Ecto neural progenitor cell (in vitro differentiated cells): ENCODE measurements around the gene PSMC2.

Experiments used
- DNase-seq: peaks from one replicate; pipeline ENCODE4 v3.0.0-alpha.2; 2018; ENCODE audit warnings: low spot score

Gene PSMC2

DNA sequence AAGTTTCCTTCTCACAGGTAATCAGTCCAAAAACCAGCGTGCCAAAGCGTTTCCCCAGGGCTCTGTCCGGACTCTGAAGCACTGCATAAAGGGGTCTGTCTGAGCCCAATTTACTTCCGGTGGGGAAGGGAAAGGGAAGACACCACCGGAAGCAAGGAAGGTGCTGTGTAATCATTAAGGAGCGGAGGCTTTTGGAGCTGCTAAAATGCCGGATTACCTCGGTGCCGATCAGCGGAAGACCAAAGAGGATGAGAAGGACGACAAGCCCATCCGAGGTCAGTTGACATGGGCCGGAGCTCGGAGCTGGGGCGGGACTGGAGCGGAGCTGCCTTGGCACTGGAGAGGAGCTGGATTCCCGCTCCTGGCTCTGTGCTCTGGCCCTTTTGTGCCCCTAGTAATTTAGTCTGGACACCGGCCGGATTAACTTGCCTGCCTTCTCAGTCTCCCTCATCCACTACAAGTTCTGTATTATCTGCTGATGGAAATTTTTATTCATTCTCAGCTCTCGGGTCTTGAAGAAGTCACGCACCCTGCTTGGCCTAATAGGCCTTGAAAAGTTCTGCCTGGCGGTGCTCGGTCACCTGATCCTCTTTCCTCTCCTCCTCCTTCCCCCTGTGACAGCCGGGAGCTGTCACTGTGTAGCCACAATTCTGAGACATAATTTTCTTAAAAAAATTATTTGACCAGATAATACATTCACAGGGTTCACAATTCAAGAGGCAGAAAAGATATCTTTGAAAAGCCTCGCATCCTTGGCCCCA is at the start of gene PSMC2:
Gene PSMC2 (plus strand): TSS at position 137 of the 761 bp plus-strand sequence. CDS start 69 bp downstream, at position 206.
- DNase-seq: peak; percentile 78

DNA sequence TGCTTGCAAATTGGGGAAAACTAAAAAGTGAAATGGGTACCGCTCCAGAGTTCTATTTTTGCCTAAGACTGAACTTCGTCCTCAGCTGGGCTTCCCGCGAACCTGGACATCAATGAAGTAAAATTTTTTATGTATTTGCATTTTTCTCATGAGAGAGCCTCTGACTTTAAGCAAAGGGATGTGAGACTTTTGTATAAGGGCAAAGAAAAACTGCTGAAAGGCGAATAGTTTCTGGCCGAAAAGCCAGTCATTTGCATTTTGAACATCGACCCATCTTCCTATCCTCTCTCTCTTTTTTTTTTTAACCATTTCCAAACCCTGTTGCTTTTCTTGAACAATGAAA is 49.6 kb upstream of the PSMC2 start:
- no peak for DNase-seq

DNA sequence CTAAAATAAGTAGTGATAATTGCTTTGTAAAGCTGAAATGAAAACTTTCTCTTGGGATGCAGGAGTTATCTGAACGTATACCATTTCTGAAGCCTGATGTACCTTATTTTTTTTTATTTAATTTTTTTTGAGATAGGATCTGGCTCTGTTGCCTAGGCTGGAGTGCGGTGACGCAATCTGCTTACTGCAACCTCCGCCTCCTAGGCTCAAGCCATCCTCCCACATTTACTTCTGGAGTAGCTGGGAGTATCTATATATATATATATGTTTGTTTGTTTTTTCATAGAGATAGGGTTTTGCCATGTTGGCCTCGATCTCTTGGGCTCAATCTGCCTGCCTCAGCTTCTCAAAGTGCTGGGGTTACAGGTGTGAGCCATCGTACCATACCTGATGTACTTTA is 47.8 kb upstream of the PSMC2 start:
- no peak for DNase-seq

DNA sequence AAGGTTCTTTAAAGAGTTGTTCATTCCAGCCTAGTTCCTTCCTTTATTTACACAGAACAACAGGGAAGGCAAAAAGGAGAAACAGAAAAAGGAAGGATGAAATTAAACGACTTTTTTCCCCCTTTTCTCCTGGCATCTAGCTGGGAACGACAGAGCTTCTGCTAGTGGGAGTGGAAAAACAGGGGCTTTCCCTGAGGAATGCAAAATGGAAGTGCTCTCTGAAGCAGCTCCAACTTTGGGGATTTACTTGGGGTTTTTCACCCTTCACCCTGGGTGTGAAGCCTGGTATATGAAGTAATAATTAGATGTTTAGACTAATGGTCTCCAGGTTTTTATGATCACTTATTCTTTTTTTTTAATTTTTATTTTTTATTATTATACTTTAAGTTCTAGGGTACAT is 46.0 kb upstream of the PSMC2 start:
- DNase-seq: no peak

DNA sequence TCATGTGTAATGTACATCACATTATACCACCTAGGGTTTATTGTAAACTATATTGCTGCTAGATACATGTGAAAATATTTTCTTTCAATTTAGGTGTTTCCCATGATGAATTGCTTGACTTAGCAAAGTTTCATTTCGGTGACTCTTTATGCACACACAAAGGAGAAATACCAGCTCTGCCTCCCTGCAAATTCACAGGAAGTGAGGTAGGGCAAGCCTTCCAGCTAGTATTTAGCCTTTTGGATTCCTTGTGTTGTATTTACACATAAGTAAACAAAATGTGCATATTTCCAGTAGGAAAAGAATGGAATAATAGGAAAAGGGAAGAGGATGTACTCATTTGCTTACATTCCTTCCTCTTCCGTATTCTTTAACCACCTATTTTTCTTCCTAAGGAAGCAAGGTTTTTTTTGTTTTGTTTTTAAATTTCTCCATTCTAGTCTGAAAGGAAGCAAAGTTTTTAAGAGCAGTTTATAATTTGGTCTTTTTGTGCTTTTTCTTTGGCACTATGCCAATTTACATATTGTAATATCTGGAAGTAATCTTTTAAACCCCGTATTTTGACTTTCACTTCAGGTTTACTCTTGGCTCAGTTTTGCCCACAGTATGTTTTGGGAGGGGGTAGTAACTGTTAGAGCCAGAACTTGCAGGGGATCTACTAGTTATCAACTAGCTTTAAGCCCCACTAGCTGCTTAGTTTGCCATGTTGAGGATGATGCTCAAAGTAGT is 39.8 kb upstream of the PSMC2 start:
- DNase-seq: no peak

DNA sequence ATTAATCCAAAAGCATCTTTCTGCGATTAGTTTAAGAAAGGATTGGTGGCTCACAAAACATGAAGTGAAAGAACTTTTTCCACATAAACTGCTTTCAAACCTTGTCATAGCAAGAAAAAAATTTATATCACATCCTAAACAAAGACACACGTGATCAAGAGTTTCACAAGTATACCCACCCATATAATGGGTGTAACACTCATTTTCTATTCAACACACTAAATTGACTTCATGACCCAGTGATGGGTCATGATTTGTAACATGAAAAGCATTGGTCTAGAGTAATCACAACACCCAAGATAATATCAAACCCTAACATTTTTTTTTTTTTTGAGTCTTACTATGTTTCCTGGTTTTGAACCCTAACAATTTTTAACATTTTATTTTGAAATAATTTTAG is 32.6 kb upstream of the PSMC2 start:
- DNase-seq: no peak

DNA sequence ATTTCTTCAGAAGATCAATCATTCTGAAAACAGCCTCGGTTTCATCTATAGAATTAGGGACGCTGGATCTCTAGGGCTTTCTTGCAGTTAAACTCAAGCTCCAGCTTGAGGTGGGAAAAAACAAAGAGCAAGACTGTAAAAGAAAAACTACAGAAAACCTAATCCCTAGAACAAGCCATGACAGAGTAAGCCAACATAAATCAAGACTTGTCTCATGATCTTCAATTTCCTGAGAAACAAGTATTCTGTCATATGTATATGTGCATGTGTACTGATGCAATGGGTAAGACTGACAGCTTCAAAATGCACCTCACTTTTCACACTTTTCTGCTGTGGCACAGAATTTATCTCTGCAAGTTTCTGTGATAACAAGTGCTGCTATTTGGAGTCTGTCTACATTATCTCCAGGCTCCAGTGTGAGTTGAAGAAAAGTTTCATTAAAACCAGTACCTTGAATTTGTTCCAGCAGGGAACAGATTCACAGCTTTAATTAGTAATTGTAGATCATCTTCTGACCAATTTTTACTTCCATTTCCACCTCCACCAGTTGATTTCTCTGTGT is 31.0 kb upstream of the PSMC2 start:
- DNase-seq: no peak

DNA sequence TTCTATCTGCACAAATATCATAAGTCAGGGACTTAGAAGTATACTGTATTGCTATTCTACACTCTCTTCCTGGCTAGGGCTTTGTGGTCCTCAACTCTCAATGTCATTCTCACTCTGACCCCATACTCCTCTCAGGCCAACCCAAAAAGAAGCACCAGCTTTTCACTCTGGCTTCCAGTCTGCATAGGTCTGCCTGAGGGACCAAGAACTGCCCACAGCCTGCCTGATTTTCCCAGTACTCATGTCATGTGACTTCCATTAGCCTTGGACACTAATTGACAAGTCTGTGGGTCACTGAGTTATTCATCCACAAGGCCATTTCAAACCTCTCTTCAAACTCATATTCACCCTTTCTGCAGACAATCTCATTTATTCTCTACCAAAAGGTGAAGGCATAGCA is 30.4 kb upstream of the PSMC2 start:
- DNase-seq: no peak

DNA sequence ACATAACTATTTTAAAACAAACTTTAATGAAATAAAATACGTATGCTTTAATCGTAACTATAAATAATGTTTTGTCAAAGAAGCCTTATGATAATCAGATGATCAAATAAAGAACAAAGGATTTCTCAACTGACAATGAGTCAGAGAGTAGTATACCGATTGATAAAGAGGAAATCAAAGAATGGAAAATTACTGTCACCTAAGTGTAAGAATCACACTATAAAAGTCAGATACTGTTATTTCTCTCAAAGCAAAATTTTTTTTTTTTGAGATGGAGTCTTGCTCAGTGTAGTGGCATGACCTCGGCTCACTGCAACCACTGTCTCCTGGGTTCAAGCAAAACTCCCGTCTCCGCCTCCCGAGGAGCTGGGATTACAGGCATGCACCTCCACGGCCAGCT is 21.7 kb upstream of the PSMC2 start:
- DNase-seq: no peak

DNA sequence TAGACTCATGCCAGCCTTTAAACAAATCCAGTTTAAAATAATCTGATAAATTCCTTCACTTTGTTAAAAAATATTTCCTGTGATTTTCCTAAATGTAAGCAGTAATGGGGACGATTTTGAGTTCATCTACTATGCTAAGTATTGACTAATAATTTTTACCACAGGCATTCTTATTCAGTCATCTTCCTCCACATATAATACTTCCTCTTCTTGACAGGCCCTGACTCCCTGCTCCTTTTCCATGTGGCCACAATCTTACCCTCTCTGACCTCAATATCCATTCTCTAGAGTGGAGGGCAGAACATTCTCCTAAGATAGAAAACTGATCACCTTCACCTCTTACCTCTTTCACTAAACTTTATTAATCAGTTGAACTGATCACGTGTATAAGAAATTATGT is 10.7 kb upstream of the PSMC2 start:
- DNase-seq: no peak

DNA sequence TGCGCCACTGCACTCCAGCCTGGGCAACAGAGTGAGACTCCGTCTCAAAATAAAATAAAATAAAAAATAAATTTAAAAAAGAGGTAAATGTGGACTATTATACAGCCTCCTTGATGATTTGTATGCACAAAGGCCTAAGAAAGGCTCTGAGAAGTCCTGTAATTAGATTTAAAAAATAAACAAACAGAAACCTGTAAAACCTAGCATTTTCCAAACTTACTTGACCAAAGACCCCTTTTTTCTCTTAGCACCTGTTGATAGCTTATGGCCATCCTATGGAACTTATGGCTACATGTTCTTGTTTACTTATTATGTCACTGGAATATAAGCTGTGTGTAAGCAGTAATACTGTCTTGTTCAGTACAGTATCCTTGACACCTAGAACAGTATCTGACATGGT is 8.6 kb upstream of the PSMC2 start:
- DNase-seq: no peak

DNA sequence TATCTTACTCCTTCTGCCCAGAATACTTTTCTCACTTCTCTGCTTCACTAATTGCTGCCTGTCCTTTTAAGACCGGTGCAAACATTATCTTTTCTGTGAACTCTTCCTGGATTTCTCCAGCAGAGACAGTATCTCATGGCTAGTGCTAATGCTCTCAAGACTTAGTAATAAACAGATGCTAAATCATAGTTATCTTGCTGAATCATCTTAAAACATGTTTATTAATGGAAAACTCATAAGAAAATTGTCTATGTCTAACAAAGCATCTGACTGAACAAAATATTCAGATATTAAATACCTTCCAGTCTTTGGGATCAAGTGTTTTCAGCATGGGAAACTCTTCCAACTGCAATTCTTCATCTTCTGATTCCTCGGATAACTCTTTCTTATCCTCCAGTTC is 6.0 kb upstream of the PSMC2 start:
- DNase-seq: no peak

DNA sequence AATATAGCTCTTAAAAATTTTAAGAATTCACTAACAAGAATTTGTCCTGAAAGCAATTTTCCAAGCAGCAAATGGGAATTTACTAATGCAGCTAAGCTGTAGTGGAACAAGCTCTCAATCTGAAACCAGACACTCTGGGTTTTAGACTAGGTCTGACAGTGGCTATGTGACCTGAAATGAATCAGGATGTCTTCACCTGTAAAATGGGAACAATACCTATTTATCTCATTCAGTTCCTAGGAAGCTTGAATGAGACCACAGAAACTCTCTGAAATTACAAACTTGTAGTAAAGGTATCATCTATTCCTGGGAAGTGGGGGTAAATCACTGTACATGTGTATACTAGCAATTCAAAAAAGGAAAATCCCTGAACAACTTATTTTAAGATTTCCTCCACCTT is 4.1 kb upstream of the PSMC2 start:
- no peak for DNase-seq

DNA sequence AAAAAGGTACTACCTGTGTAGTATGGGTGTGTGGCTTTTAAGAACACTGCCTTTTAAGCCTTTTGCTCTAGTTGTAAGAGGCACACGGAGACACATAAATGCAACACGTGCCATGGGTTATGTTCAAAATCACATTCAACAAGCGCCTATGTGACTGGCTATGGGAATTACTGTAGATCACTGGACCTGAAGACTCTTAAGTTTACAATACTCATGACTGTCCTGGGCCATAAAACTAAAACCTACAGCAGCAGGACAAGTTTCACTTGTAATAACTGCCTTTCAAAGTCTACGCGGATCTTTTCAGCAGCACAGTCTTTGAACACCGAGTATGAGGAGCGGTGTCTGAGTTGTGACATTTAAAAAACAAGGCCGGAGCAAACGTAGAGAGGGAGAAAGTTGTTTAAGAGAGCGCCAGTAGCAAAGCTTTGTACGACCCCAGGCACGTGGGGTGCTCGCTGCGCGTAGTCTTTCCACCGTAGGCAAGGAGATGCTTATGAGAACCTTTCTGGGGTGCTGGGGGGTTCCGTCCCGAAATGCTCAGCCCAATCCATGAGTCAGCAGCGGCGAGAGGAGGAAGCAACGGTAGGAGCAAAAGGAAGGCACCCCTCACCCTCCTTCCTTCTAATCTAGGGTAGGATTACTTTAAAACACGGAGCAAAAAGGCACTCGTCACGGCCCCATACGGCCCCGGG is 3.5 kb upstream of the PSMC2 start:
- DNase-seq: no peak

DNA sequence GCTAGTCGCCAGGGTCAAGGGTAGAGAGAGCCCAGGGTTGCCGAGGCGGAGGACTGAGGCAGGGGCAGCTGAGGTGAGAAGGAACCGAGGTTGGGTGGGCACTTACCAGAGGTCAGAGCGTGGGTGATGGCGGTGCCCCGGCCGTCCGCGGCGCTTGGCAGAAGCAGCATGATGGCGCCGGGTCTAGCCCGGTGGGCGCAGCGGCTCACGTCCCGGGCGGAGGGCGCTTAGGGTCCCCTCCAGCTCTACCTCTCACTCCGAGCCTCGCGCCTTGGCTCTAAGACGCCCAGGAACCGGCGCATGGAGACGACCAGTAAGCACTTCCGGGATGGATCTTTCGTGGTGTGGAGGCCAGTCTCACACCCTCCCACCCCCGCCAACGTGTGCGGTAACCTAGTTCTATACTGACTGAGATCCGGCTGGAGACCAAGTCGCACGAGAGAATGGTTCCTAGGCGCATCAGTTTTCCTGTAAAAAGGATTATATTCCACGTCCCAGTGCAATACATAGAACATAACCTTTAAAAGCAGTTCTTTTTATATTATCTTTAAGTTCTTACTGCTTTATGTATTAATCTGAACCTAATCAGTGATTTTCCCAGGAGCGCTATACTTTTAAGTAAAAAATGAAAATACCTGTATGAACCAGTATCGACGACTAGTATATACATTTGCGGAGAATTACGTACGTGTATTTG is 2.8 kb upstream of the PSMC2 start, which contains the start of gene DNAJC2:
Gene DNAJC2 (minus strand): TSS at position 315 of the 697 bp plus-strand sequence. CDS start 145 bp downstream, at position 170.
- DNase-seq: peak; percentile 88

DNA sequence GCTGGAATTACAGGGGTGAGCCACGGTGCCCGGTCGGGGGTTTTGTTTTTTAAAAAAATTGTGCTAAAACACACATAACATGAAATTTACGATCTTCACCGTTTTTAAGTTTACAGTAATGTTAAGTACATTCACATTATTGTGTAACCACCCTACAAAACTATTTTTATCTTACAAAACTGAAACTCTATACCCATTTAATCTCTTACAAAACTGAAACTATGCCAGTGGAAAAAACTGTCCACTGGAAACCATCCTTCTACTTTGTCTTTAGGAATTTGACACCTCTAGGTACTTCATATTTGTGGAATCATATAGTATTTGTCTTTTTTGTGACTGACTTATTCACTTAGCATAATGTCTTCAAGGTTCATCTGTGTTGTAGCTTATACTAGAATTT is 1.0 kb upstream of the PSMC2 start:
- no peak for DNase-seq

DNA sequence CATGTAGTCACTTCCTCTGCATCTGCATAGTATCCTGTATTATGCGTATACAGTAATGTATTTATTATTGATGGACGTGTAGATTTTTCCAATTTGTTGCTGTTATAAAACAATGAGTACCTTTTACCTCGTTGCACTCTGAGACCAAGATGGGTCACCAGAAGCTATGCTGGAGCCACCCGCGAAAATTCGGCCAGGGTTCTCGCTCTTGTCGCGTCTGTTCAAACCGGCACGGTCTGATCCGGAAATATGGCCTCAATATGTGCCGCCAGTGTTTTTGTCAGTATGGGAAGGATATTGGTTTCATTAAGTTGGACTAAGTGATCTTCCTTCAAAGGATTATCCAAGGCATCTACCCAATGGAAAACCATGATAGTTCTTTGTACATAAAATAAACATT is 1.0 kb downstream of the PSMC2 start:
- DNase-seq: no peak

DNA sequence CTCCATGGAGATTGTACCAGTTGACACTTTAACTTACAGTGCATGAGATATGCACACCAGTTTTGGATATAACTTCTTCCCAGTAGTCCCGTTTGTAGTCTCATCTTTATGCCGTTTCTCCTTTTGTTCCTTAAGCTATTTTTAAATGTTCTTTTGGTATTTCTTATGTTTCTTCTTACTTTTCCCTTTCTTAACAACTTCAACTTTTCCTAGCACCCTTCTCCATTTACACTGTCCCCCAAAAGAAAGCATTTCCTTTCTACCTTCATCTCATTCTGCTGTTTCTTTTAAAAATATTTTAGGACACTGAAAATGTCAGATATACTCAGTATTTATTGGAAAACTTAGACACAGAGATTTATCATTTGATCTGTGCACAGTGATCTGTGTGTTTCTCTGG is 1.5 kb downstream of the PSMC2 start:
- DNase-seq: no peak

DNA sequence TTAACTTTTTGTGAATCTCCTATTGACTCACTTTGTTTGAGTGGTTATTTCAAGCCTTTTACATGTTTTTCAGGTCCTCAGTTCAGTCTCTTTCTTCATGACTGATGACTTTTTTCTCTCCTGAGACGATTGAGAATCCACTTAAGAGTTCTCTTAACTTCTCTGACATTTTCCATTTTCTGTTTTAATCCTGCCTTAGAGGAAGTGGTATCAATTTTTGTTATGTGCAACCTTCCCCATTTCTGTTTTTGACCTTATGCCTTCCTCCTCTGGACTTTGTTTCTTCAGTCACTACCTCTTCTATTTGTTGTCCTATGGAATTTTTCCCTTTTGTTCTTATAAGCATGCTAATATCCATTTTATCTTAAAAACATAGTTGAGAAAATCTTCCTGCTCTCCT is 2.4 kb downstream of the PSMC2 start:
- DNase-seq: no peak

DNA sequence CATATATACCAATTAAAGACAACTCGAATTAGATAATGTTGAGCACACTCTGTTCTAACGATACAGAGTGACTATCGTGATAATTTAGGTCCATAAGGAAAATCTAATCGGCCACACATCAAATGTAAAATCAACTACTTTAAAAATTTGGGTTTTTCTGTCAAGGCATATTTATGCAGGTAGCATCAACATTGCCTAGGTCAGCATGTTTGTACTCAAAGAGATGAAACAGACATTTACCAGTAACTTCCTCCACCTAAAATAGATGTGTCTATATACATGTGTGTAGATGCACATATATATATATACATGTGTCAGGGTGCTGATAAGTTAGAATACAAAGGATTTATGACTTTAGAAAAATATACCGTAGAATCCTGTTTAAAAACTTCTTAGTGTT is 22.0 kb downstream of the PSMC2 start:
- no peak for DNase-seq

DNA sequence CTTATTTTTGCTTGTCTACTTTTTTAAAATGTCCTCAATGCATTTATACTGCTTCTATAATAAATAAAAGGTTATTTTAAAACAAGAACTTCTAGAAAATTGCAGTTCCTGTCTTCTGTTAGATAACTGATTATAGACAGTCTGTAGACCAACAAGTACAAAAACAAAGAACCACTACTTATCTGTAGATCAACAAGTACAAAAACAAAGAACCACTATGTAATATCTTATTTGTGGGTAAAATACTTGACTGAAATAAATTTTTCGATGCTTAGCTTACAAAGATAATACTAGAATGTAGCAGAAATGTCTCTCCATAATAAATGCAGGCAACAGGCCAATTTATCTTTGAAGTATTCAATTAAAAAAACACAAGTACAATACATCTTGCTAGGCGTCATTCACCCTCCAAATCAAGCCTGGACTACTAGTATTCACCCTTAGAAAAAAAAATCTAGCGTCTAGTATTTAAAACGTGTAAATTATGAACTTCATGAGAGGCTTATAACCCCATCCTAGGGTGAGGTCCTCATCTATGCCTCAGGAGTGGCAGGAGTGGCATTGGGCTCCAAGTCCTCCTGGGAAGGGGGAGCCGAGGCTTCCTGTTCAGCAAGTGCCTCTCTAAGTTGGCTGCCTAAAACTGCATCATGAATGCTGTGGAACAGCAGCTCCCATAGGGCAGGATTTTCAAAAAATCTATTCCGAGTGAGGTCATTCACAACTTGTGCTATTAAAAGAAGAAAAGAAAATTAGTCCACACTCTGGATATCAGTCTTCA is 26.6 kb downstream of the PSMC2 start:
- DNase-seq: no peak
